OCI-LY1 (cell line): ENCODE results near the gene HEXD.

Source experiments
- EZH2 ChIP-seq: fragments of 200-600 bp; sonication (generic), shearing (Covaris generic); IDR thresholded peaks from 2 replicates; pipeline ENCODE4 v1.8.0; 2017; ENCODE audit warnings: borderline replicate concordance, mixed run types, mild to moderate bottlenecking, antibody characterized with exemption, low read length, moderate library complexity, mixed read lengths
- TF ChIP-seq, protein P1 (sequence below): fragments of 200-600 bp; sonication (generic), shearing (Covaris generic); IDR thresholded peaks from 2 replicates; pipeline ENCODE4 v1.5.1; 2017; ENCODE audit warnings: mild to moderate bottlenecking, antibody characterized with exemption, low read length, moderate library complexity, mixed read lengths

DNA sequence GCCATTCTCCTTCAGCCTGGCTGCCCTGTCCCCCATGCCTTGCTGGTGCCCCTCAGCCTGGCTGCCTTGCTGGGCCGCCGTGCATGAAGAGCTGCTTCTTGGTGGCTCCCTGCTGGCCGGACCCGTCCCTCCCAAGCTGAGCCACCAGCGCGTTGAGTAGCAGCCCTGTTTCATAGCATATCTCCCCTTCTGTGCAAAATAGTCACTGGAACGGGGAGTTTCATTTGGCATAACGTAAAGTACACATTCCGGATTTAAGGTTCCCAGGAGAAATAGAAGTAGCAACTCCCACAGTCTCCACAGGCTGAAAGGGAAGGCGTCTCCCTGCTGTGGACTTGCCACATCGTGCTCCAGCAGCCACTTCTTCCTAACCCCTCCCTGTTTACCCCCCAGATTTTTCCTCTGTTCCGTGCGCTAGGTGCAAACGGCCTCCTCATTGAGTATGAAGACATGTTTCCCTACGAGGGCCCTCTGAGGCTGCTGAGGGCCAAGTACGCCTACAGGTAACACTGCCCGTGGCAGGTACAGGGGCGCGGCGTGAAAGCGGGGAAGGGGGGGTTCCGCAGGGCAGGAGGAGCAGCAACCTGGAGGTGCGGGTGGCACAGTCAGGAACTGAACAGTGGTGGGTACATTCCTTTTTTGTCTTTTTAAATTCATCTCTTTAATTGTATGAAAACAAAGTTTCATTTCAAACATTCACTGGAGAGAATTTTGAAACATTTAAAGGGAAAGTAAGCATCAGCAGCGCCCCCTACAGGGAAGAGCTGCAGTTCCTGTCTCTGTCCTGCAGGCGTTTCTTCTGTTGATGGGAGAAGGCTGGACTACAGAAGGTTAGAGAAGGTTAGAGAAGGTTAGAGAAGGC is 6.1 kb downstream of the HEXD start:
- TF ChIP-seq, protein P1, sequence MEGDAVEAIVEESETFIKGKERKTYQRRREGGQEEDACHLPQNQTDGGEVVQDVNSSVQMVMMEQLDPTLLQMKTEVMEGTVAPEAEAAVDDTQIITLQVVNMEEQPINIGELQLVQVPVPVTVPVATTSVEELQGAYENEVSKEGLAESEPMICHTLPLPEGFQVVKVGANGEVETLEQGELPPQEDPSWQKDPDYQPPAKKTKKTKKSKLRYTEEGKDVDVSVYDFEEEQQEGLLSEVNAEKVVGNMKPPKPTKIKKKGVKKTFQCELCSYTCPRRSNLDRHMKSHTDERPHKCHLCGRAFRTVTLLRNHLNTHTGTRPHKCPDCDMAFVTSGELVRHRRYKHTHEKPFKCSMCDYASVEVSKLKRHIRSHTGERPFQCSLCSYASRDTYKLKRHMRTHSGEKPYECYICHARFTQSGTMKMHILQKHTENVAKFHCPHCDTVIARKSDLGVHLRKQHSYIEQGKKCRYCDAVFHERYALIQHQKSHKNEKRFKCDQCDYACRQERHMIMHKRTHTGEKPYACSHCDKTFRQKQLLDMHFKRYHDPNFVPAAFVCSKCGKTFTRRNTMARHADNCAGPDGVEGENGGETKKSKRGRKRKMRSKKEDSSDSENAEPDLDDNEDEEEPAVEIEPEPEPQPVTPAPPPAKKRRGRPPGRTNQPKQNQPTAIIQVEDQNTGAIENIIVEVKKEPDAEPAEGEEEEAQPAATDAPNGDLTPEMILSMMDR = peak; percentile 97
- TF ChIP-seq EZH2 = no peak
